ENCODE results near the gene IMPA2.

IMPA2 gene

DNA sequence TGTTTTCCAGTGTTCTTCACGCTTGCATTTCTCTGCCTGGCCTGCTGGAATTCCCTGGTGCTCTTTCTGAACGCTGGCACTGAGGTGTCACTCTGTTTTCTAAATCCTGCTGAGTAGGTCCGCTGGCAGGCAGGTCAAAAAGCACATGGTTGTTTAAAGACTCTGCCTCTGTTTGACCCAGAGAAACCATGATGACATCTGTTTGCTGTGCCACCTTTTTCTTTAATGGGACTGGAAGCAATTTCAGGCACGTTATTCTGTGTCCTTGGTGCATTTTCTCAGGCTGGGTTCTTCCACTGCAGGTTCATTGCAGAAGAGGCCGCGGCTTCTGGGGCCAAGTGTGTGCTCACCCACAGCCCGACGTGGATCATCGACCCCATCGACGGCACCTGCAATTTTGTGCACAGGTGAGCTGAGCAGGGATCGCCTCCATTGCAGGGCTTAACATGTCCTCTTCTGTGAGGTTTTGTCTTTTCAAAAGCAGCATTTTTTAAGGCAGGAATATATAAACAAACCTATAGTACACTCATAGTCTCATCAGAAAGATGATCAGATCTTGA, 28.4 kb downstream of the IMPA2 start:
- no peak for FAIRE-seq

- no peak for FAIRE-seq
Measured at GRCh38 chr18:12010187-12010802, 29.0 kb downstream of the IMPA2 start.

GRCh38 chr18:12011199-12011956, 30.1 kb downstream of the IMPA2 start:
- no peak for FAIRE-seq

- FAIRE-seq = no peak
Measured at GRCh38 chr18:12011957-12012549, 30.7 kb downstream of the IMPA2 start.

- no peak for FAIRE-seq
Measured at GRCh38 chr18:12012697-12013096, 31.4 kb downstream of the IMPA2 start.

DNA sequence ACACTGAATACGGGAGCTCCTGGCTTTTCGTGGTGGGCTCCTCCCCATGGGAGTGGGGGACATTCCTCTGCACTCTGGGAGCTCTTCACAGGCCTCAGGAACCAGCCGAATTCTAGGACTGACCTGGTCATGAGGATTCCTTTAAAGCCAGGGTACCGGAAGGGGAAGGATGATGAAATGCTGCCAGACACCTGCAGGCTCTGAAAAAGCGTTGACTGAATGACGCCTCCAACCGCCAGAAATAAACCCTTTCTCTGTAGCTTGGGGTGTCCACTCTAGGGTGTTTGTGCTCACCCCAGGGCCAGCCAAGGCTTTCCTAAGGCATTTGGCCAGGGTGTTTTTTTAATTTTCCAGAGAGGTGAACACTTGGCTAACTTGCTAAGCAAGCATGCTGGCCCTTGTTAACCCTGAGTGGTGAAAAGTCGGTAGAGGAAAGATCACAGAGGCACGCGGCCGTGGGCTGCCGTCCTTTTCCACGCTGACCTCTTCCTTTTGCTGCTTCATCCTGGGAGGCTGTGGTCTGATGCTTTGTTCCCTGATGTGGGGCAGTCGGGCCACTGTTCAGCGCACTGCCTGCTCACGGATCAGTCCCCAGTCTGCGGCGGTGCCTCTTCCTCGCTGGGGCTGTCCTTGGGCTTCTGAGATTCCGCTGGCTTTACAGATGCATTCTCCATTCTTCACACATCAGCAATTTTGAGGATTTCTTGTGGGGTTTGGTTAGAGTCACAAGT, 32.0 kb downstream of the IMPA2 start:
- FAIRE-seq = no peak

GRCh38 chr18:12014086-12014485, 32.8 kb downstream of the IMPA2 start:
- no peak for FAIRE-seq

- no peak for FAIRE-seq
Measured at GRCh38 chr18:12014521-12015415, 33.5 kb downstream of the IMPA2 start.

GRCh38 chr18:12015416-12016062, 34.2 kb downstream of the IMPA2 start:
- no peak for FAIRE-seq

DNA sequence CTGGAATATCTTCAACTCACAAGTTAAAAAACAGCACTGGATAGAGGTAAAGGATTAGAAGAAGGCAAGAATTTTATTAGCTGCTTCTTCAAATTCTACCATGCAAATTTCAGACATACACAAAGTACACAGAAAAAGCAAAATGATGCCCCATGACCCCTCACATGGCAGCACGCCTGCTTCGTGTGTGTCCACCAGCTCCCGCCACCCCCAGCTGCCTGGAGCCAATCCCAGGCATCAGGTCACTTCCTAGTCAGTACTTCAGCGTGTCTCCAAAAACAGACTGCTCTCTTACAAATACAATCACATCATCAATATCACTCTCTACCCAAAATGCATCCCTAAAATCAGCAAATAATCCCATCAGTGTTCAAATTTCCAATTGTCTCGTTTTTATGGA, 35.8 kb downstream of the IMPA2 start:
- no peak for FAIRE-seq

- FAIRE-seq = no peak
Measured at GRCh38 chr18:12018861-12019260, 37.6 kb downstream of the IMPA2 start.

- FAIRE-seq = no peak
Measured at GRCh38 chr18:12021077-12021476, 39.8 kb downstream of the IMPA2 start.

GRCh38 chr18:12021596-12021995, 40.3 kb downstream of the IMPA2 start:
- no peak for FAIRE-seq

DNA sequence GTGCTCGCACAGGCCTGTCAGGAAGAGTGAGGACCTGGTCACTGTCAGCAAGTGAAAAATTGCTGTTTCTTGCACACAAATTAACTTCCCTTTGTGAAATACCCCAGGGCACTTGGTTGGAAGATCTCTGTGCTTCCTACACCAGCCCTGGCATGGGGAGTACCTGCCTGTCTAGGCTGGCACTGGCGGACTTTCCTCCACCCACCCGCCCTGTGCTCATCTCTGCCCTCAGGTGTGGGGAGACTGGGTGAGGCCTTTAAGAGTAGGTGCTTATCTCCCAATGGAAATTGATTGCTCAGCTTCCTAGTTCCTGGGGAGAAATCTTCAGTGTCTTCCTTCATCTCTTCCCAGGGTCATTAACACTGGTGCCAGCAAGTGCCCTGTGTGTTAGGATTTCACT, 42.1 kb downstream of the IMPA2 start:
- no peak for FAIRE-seq

GRCh38 chr18:12026562-12026961, 45.3 kb downstream of the IMPA2 start:
- no peak for FAIRE-seq

DNA sequence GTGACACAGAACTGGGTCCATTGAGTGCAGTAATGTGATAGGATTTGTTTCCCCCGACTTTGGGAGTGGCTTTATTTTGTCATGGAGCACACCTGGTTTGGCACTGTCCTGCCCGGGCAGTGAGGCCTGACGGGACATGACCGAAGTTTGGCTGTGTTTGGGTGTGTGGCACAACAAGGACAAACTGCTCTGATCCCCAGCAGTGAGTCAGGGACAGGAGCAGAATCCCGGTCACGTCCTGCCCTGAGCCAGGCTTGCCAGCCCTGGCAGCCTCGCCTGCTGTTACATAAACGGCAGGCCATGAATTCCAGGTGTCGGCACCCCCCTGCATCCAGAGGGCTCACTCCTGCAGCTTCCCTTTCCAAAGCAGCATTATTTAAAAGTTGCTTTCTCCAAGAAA, 45.7 kb downstream of the IMPA2 start:
- no peak for FAIRE-seq

GRCh38 chr18:12027480-12027879, 46.2 kb downstream of the IMPA2 start:
- no peak for FAIRE-seq

- FAIRE-seq = no peak
Measured at GRCh38 chr18:12028040-12028628, 46.8 kb downstream of the IMPA2 start.

GRCh38 chr18:12028674-12029073, 47.4 kb downstream of the IMPA2 start:
- no peak for FAIRE-seq

GRCh38 chr18:12029786-12030584, 48.7 kb downstream of the IMPA2 start:
- no peak for FAIRE-seq

Data from colon (tissue), 2 donors.